ENCODE data around the gene INTU.

DNA sequence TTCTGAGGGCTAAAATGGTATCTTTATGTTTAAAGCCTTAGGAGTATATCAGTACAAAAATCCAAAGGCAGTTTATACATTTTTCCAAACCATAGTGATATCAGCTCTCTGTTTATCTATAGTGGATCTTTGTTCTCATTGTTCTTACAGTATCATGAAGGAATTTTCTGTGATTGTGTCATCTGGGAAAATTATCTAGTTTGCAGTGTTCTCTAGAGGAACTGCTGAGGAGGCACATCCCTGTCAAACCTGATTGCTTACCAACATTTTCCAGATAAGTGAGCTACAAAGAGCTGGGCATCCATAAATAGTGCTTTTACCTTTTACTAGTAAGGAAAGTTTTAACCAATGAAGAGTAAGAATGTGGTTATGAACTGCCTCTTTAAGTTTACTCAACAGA lies 52.5 kb downstream of the INTU start:
- TF ChIP-seq, protein P1, sequence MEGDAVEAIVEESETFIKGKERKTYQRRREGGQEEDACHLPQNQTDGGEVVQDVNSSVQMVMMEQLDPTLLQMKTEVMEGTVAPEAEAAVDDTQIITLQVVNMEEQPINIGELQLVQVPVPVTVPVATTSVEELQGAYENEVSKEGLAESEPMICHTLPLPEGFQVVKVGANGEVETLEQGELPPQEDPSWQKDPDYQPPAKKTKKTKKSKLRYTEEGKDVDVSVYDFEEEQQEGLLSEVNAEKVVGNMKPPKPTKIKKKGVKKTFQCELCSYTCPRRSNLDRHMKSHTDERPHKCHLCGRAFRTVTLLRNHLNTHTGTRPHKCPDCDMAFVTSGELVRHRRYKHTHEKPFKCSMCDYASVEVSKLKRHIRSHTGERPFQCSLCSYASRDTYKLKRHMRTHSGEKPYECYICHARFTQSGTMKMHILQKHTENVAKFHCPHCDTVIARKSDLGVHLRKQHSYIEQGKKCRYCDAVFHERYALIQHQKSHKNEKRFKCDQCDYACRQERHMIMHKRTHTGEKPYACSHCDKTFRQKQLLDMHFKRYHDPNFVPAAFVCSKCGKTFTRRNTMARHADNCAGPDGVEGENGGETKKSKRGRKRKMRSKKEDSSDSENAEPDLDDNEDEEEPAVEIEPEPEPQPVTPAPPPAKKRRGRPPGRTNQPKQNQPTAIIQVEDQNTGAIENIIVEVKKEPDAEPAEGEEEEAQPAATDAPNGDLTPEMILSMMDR (IDR thresholded peaks at IDR 0.05): no peak
- TF ChIP-seq POLR2A (IDR thresholded peaks at IDR 0.05): no peak
